ENCODE measurements around the gene PFDN5. TPM values are rescaled to one million over a fixed set of nuclear protein-coding genes. Genes with fewer than 3 reads are reported as not detected.

Gene PFDN5
- total and polyA plus RNA-seq, 10 of the 15 experiments (the other 5 are each of a cell fraction or from before 2014, with no cell fraction given), result 300 to 1,596 (median 495) TPM

DNA sequence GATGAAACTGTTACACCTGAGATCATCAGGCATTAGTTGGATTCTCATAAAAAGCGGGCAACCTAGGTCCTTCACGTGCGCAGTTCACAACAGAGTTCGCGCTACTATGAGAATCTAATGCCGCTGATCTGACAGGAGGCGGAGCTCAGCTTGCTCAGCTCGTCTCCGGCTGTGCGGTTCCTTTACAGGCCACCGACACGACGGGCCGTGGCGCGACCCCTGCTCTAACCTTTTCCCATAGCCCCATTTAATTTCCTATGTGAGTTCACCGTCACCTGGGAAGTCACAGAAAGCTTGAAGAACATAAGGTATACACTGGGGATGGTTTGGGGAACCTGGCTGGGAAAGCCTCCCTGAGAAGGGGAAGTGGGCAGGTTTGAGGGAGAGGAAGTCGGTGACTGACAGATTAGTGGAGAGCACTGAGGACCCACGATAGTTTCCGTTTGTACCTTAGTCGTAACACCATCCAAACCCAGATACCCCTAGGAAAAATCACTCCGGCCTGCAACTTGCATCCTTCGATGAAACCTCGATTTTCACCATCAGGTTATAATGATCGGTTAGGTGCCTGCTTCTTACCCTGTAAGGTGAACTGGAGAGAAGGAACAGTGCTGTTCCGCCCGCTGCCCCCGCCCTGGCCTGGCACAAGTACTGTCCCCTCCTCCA is 28.9 kb downstream of the PFDN5 start (continued):
- TF ChIP-seq, protein P1, sequence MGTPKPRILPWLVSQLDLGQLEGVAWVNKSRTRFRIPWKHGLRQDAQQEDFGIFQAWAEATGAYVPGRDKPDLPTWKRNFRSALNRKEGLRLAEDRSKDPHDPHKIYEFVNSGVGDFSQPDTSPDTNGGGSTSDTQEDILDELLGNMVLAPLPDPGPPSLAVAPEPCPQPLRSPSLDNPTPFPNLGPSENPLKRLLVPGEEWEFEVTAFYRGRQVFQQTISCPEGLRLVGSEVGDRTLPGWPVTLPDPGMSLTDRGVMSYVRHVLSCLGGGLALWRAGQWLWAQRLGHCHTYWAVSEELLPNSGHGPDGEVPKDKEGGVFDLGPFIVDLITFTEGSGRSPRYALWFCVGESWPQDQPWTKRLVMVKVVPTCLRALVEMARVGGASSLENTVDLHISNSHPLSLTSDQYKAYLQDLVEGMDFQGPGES (IDR thresholded peaks at IDR 0.05), result no peak
- TF ChIP-seq CHD2 (IDR thresholded peaks at IDR 0.05; ENCODE audit: borderline replicate concordance, low read depth, low read length) (no peak; the same call in 1 of the 2 replicates), ZNF207 (IDR thresholded peaks at IDR 0.05; ENCODE audit: borderline replicate concordance) (no peak), MEF2B (IDR thresholded peaks at IDR 0.05; ENCODE audit: partially characterized antibody, poor library complexity, severe bottlenecking) (no peak), MXI1 (IDR thresholded peaks at IDR 0.05; ENCODE audit: low read depth, low read length) (no peak), TBL1XR1 (IDR thresholded peaks at IDR 0.05; ENCODE audit: low read depth, low read length) (no peak; the same call in 1 of the 2 replicates), RBBP5 (conservative IDR thresholded peaks at IDR 0.05) (no peak), MEF2A (IDR thresholded peaks at IDR 0.05; ENCODE audit: insufficient read depth, low read depth, low read length) (no peak)
- TF ChIP-seq, protein P2, sequence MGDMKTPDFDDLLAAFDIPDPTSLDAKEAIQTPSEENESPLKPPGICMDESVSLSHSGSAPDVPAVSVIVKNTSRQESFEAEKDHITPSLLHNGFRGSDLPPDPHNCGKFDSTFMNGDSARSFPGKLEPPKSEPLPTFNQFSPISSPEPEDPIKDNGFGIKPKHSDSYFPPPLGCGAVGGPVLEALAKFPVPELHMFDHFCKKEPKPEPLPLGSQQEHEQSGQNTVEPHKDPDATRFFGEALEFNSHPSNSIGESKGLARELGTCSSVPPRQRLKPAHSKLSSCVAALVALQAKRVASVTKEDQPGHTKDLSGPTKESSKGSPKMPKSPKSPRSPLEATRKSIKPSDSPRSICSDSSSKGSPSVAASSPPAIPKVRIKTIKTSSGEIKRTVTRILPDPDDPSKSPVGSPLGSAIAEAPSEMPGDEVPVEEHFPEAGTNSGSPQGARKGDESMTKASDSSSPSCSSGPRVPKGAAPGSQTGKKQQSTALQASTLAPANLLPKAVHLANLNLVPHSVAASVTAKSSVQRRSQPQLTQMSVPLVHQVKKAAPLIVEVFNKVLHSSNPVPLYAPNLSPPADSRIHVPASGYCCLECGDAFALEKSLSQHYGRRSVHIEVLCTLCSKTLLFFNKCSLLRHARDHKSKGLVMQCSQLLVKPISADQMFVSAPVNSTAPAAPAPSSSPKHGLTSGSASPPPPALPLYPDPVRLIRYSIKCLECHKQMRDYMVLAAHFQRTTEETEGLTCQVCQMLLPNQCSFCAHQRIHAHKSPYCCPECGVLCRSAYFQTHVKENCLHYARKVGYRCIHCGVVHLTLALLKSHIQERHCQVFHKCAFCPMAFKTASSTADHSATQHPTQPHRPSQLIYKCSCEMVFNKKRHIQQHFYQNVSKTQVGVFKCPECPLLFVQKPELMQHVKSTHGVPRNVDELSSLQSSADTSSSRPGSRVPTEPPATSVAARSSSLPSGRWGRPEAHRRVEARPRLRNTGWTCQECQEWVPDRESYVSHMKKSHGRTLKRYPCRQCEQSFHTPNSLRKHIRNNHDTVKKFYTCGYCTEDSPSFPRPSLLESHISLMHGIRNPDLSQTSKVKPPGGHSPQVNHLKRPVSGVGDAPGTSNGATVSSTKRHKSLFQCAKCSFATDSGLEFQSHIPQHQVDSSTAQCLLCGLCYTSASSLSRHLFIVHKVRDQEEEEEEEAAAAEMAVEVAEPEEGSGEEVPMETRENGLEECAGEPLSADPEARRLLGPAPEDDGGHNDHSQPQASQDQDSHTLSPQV (IDR thresholded peaks at IDR 0.05), result no peak
- TF ChIP-seq, protein P3, sequence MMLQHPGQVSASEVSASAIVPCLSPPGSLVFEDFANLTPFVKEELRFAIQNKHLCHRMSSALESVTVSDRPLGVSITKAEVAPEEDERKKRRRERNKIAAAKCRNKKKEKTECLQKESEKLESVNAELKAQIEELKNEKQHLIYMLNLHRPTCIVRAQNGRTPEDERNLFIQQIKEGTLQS (IDR thresholded peaks at IDR 0.05; ENCODE audit: borderline replicate concordance, extremely low read depth, low read depth, low read length), result no peak
- TF ChIP-seq, protein P4, sequence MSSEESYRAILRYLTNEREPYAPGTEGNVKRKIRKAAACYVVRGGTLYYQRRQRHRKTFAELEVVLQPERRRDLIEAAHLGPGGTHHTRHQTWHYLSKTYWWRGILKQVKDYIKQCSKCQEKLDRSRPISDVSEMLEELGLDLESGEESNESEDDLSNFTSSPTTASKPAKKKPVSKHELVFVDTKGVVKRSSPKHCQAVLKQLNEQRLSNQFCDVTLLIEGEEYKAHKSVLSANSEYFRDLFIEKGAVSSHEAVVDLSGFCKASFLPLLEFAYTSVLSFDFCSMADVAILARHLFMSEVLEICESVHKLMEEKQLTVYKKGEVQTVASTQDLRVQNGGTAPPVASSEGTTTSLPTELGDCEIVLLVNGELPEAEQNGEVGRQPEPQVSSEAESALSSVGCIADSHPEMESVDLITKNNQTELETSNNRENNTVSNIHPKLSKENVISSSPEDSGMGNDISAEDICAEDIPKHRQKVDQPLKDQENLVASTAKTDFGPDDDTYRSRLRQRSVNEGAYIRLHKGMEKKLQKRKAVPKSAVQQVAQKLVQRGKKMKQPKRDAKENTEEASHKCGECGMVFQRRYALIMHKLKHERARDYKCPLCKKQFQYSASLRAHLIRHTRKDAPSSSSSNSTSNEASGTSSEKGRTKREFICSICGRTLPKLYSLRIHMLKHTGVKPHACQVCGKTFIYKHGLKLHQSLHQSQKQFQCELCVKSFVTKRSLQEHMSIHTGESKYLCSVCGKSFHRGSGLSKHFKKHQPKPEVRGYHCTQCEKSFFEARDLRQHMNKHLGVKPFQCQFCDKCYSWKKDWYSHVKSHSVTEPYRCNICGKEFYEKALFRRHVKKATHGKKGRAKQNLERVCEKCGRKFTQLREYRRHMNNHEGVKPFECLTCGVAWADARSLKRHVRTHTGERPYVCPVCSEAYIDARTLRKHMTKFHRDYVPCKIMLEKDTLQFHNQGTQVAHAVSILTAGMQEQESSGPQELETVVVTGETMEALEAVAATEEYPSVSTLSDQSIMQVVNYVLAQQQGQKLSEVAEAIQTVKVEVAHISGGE (CRISPR knock-in tag; IDR thresholded peaks at IDR 0.05), result no peak
- TF ChIP-seq, protein P5, sequence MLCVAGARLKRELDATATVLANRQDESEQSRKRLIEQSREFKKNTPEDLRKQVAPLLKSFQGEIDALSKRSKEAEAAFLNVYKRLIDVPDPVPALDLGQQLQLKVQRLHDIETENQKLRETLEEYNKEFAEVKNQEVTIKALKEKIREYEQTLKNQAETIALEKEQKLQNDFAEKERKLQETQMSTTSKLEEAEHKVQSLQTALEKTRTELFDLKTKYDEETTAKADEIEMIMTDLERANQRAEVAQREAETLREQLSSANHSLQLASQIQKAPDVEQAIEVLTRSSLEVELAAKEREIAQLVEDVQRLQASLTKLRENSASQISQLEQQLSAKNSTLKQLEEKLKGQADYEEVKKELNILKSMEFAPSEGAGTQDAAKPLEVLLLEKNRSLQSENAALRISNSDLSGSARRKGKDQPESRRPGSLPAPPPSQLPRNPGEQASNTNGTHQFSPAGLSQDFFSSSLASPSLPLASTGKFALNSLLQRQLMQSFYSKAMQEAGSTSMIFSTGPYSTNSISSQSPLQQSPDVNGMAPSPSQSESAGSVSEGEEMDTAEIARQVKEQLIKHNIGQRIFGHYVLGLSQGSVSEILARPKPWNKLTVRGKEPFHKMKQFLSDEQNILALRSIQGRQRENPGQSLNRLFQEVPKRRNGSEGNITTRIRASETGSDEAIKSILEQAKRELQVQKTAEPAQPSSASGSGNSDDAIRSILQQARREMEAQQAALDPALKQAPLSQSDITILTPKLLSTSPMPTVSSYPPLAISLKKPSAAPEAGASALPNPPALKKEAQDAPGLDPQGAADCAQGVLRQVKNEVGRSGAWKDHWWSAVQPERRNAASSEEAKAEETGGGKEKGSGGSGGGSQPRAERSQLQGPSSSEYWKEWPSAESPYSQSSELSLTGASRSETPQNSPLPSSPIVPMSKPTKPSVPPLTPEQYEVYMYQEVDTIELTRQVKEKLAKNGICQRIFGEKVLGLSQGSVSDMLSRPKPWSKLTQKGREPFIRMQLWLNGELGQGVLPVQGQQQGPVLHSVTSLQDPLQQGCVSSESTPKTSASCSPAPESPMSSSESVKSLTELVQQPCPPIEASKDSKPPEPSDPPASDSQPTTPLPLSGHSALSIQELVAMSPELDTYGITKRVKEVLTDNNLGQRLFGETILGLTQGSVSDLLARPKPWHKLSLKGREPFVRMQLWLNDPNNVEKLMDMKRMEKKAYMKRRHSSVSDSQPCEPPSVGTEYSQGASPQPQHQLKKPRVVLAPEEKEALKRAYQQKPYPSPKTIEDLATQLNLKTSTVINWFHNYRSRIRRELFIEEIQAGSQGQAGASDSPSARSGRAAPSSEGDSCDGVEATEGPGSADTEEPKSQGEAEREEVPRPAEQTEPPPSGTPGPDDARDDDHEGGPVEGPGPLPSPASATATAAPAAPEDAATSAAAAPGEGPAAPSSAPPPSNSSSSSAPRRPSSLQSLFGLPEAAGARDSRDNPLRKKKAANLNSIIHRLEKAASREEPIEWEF (IDR thresholded peaks at IDR 0.05; ENCODE audit: insufficient replicate concordance, low read depth, low read length), result no peak

Measured in GM12878 (cell line).